ENCODE results near the gene SNRK.
A peak's percentile ranks its signal among the peaks of the same experiment; 100 is the strongest.

Gene SNRK

GRCh38 chr3:43270078-43270477 is 16.3 kb upstream of the SNRK start:
- no peak for DNase-seq (ENCODE audit: low read depth in 2 of 2, low spot score in 1 of 2)

DNA sequence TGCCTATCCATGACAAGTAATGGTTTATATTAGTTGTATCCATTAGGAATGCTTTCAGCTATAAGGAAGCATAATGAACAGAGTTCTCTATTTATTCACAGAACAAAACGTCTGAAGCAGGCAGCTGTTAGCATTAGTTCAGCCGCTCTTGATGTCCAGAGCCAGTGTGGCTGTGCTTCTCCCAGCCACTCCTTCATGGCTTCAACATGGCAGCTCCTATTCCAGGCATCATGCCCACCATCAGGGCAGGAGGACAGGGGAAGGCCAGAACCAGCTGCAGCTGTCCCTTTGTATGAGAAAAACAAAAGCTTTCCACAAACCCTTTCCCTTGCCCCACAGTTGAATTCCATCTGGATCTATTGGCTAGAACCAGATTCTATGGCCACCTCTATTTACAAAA is 12.9 kb upstream of the SNRK start:
- no peak for DNase-seq (ENCODE audit: low read depth in 2 of 2, low spot score in 1 of 2)

DNA sequence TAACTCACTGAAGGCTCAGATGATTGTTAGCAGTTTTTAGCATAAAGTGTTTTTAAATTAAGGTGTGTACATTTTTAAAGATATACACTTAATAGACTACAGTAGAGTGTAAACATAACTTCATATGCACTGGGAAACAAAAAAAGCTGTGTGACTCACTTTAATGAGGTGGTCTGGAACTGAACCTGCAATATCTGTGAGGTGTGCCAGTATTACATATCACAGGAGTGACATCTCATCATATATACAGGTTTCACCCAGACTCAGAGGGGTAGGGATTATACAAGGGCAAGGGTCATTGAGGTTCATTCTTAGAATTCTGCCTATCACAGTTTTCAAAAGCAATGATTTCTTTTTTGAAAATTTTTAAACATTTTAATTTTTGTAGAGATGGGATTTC is 7.3 kb upstream of the SNRK start:
- DNase-seq (ENCODE audit: low read depth in 2 of 2, low spot score in 1 of 2): no peak

- no peak for DNase-seq (ENCODE audit: low read depth in 2 of 2, low spot score in 1 of 2)
These were observed 6.8 kb upstream of the SNRK start for GRCh38 chr3:43279532-43279931.

DNA sequence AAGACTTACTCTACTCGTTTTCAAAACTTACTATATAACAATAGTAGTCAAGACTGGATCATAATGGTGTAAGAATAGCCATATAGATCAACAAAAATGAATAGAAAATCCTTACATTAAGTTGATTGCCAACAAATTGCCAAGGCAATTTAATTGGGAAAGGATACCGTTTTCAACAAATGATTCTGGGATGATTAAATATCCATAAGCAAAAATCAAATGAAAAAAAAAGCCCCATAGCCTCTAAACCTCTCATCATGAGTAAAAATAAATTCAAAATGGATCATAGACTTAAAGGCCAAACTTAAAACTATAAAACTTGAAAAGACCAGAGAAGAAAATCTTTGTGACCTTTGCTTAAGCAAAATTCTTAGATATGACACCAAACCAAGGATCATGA is 5.3 kb upstream of the SNRK start:
- no peak for DNase-seq (ENCODE audit: low read depth in 2 of 2, low spot score in 1 of 2)

DNA sequence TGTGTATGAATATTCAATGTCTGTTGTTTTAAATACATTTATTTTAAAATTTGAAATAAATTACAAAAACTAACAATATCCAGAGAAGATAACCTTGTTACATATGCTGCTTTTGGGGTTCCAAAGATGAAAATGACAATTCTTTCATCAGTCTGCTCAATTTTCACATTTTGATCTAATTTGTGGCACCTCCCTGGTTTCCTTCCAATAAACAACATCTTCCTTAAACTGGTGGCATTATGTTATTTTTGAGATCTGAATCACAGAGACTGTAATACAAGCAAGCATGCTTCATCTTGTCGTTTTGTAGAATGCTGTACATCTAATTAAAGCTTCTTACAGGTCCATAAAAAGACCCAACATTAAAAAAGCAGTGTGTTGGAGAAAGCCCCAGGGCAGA is 2.2 kb upstream of the SNRK start:
- no peak for DNase-seq (ENCODE audit: low read depth in 2 of 2, low spot score in 1 of 2)

DNA sequence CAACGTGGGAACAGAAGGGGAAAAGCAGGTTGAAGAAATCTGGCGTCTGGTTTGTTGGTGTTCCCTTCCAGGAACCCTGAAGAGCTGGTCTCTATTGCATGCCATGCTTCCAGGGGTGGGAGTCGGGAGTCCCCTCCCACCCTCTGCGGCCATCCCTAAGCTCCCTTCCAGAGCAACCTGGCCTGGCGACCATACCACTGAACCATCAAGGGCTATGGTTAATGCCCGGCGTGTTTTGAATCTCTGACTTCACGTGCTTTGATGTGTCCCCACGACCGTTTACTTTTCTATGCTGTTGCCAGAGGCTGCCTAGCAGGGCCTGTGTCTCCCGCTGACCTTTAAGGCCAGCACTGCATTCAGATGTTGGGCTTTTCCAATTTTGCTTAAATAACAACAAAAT is 696 bp upstream of the SNRK start:
- DNase-seq (ENCODE audit: low read depth in 2 of 2, low spot score in 1 of 2): no peak

DNA sequence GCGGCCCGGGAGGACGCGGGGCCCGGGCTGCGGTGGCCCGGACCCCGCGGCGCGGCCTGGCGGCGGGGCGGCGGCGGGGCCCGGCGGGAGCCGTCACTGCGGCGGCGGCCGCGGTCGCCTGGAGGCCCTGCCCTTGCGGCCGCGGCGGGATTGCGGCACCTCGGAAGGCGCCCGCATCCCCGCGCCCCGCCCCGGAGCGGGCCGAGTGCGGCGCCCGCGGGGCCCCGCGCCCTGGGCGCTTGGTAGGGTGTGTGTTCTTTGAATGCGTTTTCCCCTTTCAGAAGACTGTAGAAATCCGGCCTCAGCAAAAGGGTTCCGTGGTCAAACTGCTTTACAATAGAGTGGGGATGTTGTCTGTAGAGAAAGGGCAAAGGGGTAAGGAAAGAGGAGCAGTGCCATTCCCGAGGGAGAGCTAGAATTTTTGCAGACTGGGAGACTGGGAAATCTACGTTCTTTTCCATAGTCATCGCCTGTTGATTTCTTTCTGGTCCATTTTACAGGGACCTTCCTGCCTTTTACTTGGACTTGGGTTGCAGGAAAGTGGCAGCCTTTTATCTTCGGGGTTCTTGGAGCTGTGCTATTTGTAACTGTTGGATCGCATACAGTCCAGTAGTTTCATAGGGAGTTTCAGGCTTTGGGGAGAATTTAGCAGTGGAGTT is 630 bp downstream of the SNRK start:
- DNase-seq (ENCODE audit: low read depth in 2 of 2, low spot score in 1 of 2): no peak

DNA sequence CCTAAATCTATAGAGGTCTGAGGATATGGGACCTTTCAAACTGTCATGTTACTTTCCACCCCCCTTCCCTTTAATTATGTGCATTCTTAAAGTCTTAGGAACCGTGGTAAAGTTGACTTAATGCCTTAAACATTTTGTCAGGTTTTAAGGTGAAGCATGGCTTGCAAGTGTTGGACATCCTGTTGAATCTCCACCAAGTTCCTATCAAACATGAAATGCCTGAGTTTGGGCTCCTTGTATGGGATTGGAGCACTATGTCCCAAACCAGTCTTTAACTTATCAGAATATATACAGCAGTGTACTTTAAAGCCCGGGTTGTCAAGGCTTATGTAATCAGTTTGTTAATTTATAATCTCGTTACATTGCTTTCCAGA is 1.1 kb downstream of the SNRK start:
- no peak for DNase-seq (ENCODE audit: low read depth in 2 of 2, low spot score in 1 of 2)

DNA sequence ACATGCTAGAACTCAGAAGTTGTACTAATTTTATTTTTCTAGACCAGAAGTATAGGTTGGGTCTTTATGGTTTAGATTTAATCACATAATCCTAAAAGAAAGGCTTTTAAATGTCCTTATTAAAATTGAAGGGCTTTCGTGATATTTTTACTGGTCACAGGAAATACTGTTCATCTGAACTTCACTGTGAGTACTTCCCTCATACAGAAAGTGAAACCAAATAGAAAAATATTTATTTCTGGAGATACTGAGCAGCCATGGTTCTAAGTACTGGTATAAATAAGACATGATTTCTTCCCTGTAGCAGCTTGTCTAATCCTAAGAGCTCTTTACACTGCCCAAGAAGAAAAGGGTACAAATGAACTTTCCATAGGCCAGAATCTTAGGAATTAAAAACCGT is 2.0 kb downstream of the SNRK start:
- no peak for DNase-seq (ENCODE audit: low read depth in 2 of 2, low spot score in 1 of 2)

GRCh38 chr3:43288850-43289249 is 2.5 kb downstream of the SNRK start:
- DNase-seq (ENCODE audit: low read depth in 2 of 2, low spot score in 1 of 2): no peak

- DNase-seq (ENCODE audit: low read depth in 2 of 2, low spot score in 1 of 2): no peak
These were observed 3.1 kb downstream of the SNRK start for GRCh38 chr3:43289401-43289800.

GRCh38 chr3:43289841-43290470 is 3.6 kb downstream of the SNRK start:
- no peak for DNase-seq (ENCODE audit: low read depth in 2 of 2, low spot score in 1 of 2)

- no peak for DNase-seq (ENCODE audit: low read depth in 2 of 2, low spot score in 1 of 2)
These were observed 4.6 kb downstream of the SNRK start for GRCh38 chr3:43290956-43291355.

DNA sequence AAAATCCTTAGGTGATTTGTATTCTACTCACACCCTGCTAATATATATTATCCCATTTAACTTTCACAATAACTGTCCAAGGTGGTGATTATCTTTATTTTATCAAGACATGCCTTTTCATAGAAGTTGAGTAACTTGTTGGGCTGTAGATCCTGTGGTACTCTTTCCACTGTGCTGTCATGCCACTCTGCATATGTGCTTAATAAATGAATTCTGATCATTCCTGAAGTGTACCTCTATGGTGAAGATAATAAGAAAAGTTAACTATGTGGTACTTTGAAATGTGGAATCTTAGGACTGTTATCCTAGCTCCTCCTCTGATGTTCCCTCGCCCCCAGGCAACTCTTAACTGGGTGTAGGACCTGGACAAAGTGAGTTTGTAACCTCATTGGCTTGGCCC is 5.2 kb downstream of the SNRK start:
- no peak for DNase-seq (ENCODE audit: low read depth in 2 of 2, low spot score in 1 of 2)

- no peak for DNase-seq (ENCODE audit: low read depth in 2 of 2, low spot score in 1 of 2)
These were observed 8.6 kb downstream of the SNRK start for GRCh38 chr3:43294975-43295374.

DNA sequence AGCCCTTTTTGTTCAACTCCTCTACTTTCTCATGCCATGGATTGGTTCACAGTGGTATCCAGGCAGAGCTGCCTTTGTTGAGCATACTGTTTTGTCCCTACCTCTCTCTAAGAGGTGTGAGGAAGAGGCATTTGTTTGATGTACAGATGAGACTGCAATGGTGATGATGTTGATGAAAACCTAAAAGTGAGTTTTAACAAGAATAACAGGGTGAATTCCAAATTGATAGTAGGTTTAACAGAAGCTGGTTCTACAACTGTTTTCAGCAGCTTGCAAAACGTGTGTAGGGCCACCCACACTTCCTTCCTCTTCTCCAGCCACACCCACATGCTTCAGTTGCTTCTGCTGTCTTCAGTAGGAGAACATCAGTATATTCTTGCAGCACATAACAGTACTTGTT is 10.2 kb downstream of the SNRK start:
- DNase-seq (ENCODE audit: low read depth in 2 of 2, low spot score in 1 of 2): peak; percentile 24 to 32

DNA sequence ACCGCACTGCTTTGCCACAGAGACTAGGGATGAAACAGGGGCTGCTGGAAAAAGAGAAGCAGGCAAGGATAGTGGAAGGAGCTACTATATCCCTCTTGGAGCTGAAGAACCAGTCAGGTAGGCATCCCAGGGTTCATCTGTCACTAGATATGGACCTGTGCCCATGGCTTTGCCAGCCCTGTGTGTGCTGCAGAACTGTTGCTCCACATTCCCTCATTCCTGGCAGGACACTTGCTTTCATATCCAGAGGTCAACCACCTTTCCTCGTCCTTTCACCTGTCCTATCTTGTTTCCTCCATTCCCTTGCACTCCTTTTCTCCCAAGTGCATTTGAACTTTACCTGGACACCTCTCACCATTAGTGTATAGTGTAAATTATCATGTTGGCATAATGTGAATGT is 12.0 kb downstream of the SNRK start:
- no peak for DNase-seq (ENCODE audit: low read depth in 2 of 2, low spot score in 1 of 2)

GRCh38 chr3:43298761-43299160 is 12.4 kb downstream of the SNRK start:
- no peak for DNase-seq (ENCODE audit: low read depth in 2 of 2, low spot score in 1 of 2)

DNA sequence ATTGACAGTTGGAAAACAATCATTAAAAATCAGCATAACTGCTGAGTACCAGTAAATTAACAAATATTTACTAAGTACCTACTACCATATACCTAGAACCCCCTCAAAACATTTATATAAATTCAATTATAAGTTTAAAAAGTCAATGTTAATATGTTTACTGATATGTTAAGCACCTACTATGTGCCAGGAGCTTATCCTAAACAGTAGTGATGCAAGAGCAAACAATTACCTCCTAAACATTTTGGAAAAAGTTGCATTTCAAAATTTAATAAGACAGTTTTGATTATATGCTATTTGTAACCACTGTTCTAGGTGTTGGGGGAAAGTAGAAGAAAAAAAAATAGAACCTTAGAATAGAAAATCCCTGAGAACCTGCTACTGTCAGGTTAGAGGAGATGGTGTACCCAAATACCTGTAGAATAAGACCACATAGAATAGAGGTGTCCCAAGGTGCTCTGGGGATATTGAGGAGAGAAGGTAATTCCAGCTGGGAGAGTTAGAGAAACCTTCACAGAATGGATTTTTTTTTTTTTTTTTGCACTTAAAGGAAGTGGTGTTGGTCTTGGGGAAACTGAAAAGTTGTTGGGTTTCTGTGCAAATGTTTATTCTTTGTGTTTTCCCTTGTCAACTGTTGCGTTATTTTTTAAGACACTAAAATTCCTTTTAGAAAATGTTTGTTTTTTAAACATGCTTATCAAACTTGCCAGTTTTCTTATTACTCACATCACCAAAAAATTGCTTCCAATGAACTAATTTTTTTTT is 16.0 kb downstream of the SNRK start:
- no peak for DNase-seq (ENCODE audit: low read depth in 2 of 2, low spot score in 1 of 2)

- no peak for DNase-seq (ENCODE audit: low read depth in 2 of 2, low spot score in 1 of 2)
These were observed 17.8 kb downstream of the SNRK start for GRCh38 chr3:43304126-43304525.

GRCh38 chr3:43307226-43307625 is 20.9 kb downstream of the SNRK start:
- no peak for DNase-seq (ENCODE audit: low read depth in 2 of 2, low spot score in 1 of 2)

- DNase-seq (ENCODE audit: low read depth in 2 of 2, low spot score in 1 of 2): no peak
These were observed 21.3 kb downstream of the SNRK start for GRCh38 chr3:43307649-43308048.
